GM18499 (cell line): ENCODE results near the gene SLC4A3.
"Not testable (repeated sequence)": the region's sequence is repeated elsewhere in the genome, so short reads cannot be mapped to it uniquely, and the experiment has no call there.

ENCODE experiments used
- ATAC-seq: cut with Tn5 transposase; IDR thresholded peaks from one replicate; pipeline ENCODE4 v1.9.1; 2021; ENCODE audit warnings: moderate number of reproducible peaks; ENCODE audit not compliant: insufficient read depth, unreplicated experiment

SLC4A3 gene

GRCh38 chr2:219643788-219644398, 16.5 kb downstream of the SLC4A3 start:
- no peak for ATAC-seq

- no peak for ATAC-seq
These were observed 17.5 kb downstream of the SLC4A3 start for GRCh38 chr2:219644801-219645480.

GRCh38 chr2:219645631-219646527, 18.4 kb downstream of the SLC4A3 start:
- no peak for ATAC-seq

- no peak for ATAC-seq
These were observed 20.7 kb downstream of the SLC4A3 start for GRCh38 chr2:219648176-219648575.

GRCh38 chr2:219648963-219649362, 21.5 kb downstream of the SLC4A3 start:
- no peak for ATAC-seq

GRCh38 chr2:219650426-219651248, 23.2 kb downstream of the SLC4A3 start:
- no peak for ATAC-seq

GRCh38 chr2:219651656-219652055, 24.2 kb downstream of the SLC4A3 start:
- not testable (repeated sequence) for ATAC-seq

GRCh38 chr2:219656526-219656925, 29.1 kb downstream of the SLC4A3 start:
- no peak for ATAC-seq

GRCh38 chr2:219658196-219658846, 30.9 kb downstream of the SLC4A3 start:
- ATAC-seq: no peak

GRCh38 chr2:219658874-219659273, 31.4 kb downstream of the SLC4A3 start:
- no peak for ATAC-seq

GRCh38 chr2:219661197-219661954, 33.9 kb downstream of the SLC4A3 start:
- ATAC-seq: peak; percentile 96

- ATAC-seq: no peak
These were observed 34.5 kb downstream of the SLC4A3 start for GRCh38 chr2:219661955-219662395.

GRCh38 chr2:219662566-219662965, 35.1 kb downstream of the SLC4A3 start:
- ATAC-seq: no peak

GRCh38 chr2:219663116-219663762, 35.8 kb downstream of the SLC4A3 start:
- ATAC-seq: no peak

- ATAC-seq: no peak
These were observed 36.6 kb downstream of the SLC4A3 start for GRCh38 chr2:219664041-219664440.

- no peak for ATAC-seq
These were observed 37.5 kb downstream of the SLC4A3 start for GRCh38 chr2:219664944-219665343.

- ATAC-seq: no peak
These were observed 38.5 kb downstream of the SLC4A3 start for GRCh38 chr2:219665926-219666325.

GRCh38 chr2:219668316-219668715, 40.9 kb downstream of the SLC4A3 start:
- ATAC-seq: no peak
